ENCODE measurements around the gene PPIE. TPM values are rescaled to one million over a fixed set of nuclear protein-coding genes. Genes with fewer than 3 reads are reported as not detected.

Gene PPIE
- total RNA-seq, 3 donors from 2014 or later (not counting 1 experiment from before 2014, with no cell fraction given), result 44.3 to 62.8 (median 59.8) TPM

DNA sequence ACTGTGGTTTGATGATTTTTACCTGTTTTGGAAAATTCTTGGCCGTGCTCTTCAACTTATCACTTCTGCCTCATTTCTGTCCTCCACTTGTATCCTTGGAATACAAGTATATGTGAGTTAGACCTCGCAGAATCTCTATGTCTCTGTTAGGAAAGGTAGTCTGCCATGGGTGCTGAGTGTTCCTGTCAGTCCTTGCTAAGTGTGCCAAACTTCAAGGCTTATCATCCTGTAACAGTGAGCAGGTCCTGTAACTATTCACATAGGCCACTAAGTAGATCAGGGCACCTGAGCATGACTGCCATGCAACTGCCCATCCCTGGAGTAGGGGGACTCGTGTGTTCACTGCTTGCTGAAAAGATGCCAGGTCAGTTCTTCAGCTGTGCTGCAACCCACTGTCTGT lies 74.2 kb downstream of the PPIE start:
- intact Hi-C loops (cut with micrococcal nuclease), result no loop called here
- H3K27ac ChIP-seq (ENCODE audit: low read length), result no peak overlapping the region
- peaks cover 0 to 6% of the 10 kb centered on the region in 2 donors for H3K27me3 Mint-ChIP-seq (ENCODE audit: low read depth in 2 of 2)
- H3K27ac Mint-ChIP-seq, result no peak overlapping the region
- H3K4me3 Mint-ChIP-seq, result no peak overlapping the region
- H3K36me3 Mint-ChIP-seq, result no peaks in the 10 kb centered on the region
- TF ChIP-seq CTCF (IDR thresholded peaks at IDR 0.05), result no peak
- no peak overlapping the region for H3K4me3 ChIP-seq (ENCODE audit: low read length)
- peaks cover 7 to 16% of the 10 kb centered on the region in 2 donors for H3K4me1 Mint-ChIP-seq
- H3K27me3 ChIP-seq (ENCODE audit: control insufficient read depth, insufficient read depth, low read length), result no peaks in the 10 kb centered on the region
- no peaks in the 10 kb centered on the region for H3K36me3 ChIP-seq (ENCODE audit: control insufficient read depth, insufficient read depth, low read length)
- 84% methylated on average over 2 of the region's 3 CpGs for WGBS (ENCODE audit: insufficient coverage)
- H3K4me1 ChIP-seq (ENCODE audit: control insufficient read depth, insufficient read depth, low read length), result peaks cover 11% of the 10 kb centered on the region
- DNase-seq, result no peak
- no peak for ATAC-seq
- no peaks in the 10 kb centered on the region for H3K9me3 Mint-ChIP-seq
- H3K9me3 ChIP-seq (ENCODE audit: control insufficient read depth, insufficient read depth, low read length), result no peaks in the 10 kb centered on the region

Other genes with a start within 250 kb of the PPIE start
- 1 to 10 TPM in 1 of 3 donors, under 1 TPM in 2; 0.29 to 1.6 (median 0.40) TPM for gene BMP8A, start 247.2 kb upstream of the PPIE start, total RNA-seq
- gene PABPC4, start 162.1 kb upstream of the PPIE start, total RNA-seq, result 100 to 1,000 TPM; 161 to 325 (median 275) TPM
- gene HEYL, start 99.2 kb upstream of the PPIE start, total RNA-seq, result not detected
- not detected for gene NT5C1A, start 66.8 kb upstream of the PPIE start, total RNA-seq
- gene HPCAL4, start 47.4 kb upstream of the PPIE start, total RNA-seq, result 1 to 10 TPM in 2 of 3 donors, under 1 TPM in 1; 0.78 to 1.6 (median 1.3) TPM
- gene OXCT2, start 32.5 kb downstream of the PPIE start, total RNA-seq, result 1 to 10 TPM in 2 of 3 donors, under 1 TPM in 1; 0.42 to 2.2 (median 1.9) TPM
- gene BMP8B, start 50.0 kb downstream of the PPIE start, total RNA-seq, result 1 to 10 TPM; 2.8 to 4.3 (median 3.6) TPM
- 10 to 100 TPM in 1 of 3 donors, 1 to 10 TPM in 2; 8.8 to 14.6 (median 9.9) TPM for gene TRIT1, start 144.6 kb downstream of the PPIE start, total RNA-seq
- 1 to 10 TPM in 1 of 3 donors, under 1 TPM in 2; 0.70 to 1.9 (median 0.92) TPM for gene MYCL, start 163.0 kb downstream of the PPIE start, total RNA-seq
- gene MFSD2A, start 216.3 kb downstream of the PPIE start, total RNA-seq, result 1 to 10 TPM; 2.8 to 4.4 (median 3.7) TPM

Data from natural killer cell (primary cell).